GM18507 (cell line): ENCODE measurements around the gene URB1.
A peak's percentile ranks its signal among the peaks of the same experiment; 100 is the strongest.
"Not testable (repeated sequence)": the region's sequence is repeated elsewhere in the genome, so short reads cannot be mapped to it uniquely, and the experiment has no call there.

Experiments used
- DNase-seq: peaks from one replicate; pipeline ENCODE4 v3.0.0; 2011; ENCODE audit warnings: low read depth; ENCODE audit not compliant: insufficient read length; ENCODE audit errors: extremely low spot score
- FAIRE-seq: peaks from 2 replicates; lab custom pipeline; 2011; peaks lifted over from hg19 to GRCh38; lab: Jason Lieb, UNC

The URB1 gene

DNA sequence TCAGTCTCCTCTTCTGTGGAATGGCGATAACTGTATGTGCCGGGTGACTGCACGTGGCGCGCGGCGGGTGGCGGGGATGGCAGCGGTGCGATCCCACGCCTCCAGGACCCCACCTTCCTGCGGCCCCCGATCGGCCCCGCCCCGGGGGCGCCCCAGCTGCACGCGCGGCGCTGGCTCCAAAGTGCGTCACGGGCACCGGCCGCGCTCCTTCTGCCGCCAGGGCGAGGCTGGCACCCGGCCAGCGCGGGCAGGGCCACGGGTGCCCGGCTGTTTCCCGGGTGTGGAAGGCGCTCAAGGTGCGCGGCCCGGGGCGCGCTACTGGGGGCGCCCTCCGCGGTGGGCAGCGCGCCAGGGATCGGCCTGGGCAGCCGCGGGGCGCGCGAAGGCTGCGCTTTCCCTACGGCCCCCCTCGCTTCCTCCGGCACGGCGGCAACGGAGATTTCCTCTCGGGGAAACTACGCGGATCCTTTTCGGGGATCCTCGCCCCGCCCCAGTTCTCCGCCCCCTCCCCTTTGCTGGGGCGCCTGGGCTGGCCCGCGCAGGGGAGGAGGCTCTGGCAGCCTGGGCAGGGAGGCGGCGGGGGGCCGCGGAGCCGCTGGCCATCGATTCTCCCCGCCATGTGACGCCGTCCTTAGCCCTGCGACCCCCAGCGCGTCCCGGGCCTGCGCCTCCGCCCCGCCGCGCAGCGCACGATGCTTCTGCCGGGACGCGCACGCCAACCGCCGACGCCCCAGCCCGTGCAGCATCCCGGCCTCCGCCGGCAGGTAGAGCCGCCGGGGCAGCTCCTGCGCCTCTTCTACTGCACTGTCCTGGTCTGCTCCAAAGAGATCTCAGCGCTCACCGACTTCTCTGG is 19.6 kb upstream of the URB1 start, which contains the start of gene EVA1C:
EVA1C (plus strand) TSS at position 545 of the 853 bp plus-strand sequence; CDS start at position 693, 148 bp downstream.
- DNase-seq: no peak

DNA sequence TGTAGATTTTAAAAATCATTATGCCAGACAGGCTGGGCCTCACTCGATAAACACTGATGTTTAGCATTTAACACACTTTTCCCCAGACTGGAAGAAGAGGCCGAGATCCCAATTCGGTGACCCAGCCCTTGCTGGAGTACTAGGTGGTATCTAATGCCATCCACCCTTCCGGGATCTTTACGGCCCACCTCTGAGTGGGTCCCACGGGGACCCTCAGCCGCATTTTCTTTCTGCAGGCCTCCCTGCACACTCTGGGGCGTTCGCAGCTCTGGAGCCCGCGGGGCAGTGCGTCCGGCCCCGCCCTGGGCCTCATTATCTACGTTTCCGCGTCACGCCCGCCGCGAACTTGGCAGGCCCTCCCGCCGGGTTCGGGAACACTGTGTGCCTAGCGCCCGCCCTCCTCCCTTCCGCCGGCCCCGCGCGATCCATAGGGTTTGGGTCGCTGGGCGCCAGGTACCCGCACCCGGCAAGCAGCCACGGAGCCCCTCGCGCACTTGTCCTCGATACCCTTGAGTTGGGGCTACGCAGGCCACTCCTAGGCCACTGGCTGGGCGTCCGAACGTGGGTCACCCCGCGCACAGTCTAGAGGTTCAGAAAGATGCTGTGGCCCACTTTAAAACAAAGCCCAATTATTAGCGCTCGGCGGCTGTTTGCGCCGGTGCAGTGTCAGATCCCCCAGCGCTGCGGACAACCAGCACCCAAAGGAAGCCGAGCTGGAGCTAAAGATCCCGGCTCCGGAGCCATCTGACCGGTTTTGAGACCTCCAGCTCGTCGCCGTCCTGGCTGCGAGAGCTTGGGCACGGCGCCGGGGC is 18.7 kb upstream of the URB1 start:
- DNase-seq: no peak
- FAIRE-seq: no peak

More for the DNA sequence above, 19.6 kb upstream of the URB1 start, which contains the start of gene EVA1C:
- FAIRE-seq: no peak

DNA sequence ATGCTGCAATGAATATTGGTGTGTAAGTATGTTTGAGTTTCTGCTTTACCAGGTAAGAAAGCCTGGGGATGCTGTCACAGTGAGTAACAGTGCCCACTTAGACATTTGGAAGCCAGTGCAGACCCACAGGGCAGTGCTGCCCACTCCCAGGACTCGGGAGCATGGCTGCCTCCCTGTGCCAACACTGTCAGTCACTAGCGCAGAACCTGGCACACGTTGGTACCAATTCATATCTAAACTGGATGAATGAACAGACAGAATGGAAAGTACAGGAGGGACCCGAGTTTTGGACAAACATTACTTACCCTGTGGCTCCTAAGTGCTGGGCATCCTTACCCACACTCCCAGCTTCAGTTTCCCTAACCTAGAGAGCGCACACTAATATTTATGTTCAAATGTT is 18.1 kb upstream of the URB1 start:
- DNase-seq (no peak), FAIRE-seq (no peak)

DNA sequence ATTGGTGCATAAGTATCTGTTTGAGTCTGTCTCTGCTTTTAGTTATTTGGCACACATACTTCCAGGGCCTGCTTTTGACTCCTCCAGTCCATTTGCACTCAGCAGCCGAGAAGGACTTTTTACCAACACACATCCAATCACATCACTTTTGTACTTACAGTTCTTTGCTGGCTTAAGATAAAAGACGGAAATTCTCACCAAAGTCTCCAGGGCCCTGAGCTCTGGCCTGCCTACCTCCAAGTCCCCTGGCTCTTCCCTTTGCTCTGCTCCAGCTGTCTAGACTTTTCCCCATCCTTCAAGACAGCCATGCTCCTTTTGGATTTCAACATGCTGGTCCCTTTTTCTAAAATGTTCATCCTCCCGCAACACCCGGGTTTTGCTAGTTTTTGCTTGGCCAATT is 17.5 kb upstream of the URB1 start:
- FAIRE-seq: no peak
- DNase-seq: no peak

DNA sequence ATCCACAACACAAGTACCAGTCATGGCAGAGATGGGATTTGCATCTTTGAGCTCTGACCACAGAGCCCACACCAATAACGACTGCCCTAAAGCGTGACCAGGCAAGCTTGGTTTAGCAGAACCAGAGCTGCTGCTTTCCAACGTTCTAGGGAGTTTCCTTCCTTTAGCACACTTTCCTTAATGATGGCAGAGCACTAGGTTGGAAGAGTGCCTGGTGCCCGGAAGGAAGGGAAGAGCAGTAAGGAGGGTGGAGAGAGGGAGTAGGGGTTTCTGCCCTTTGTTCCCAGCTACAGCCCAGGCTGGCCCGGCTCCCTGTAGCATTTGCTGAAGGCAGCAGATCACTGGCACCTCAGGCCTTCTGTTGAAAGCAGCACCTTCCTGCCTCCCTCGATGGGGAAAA is 13.6 kb upstream of the URB1 start:
- no peak for DNase-seq
- no peak for FAIRE-seq

DNA sequence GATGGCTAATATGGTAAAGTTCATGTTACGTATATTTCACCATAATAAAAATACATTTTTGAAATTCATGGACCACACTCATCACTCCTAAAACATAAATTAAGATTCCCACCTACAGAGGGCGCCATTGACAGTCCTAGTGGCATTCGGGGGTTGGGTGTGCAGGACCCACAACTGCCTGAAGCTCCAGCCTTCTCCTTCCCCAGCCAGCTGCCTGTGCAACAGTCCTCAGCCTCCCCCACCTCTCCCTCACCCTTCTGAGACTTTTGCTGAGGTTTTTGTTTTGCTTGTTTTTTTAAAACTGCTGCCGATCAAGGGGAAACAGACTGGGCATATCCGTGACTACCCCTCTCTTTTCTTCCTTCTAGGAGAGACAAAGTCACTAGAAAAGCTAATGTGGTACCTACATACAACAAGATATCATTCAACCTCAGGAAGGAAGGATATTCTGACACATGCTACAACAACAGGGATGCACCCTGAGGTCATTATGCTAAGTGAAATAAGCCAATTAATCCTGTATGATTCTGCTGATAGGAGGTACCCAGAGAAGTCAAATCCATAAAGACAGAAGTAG is 10.5 kb upstream of the URB1 start:
- peak; percentile 18 for DNase-seq
- peak; percentile 59 for FAIRE-seq

DNA sequence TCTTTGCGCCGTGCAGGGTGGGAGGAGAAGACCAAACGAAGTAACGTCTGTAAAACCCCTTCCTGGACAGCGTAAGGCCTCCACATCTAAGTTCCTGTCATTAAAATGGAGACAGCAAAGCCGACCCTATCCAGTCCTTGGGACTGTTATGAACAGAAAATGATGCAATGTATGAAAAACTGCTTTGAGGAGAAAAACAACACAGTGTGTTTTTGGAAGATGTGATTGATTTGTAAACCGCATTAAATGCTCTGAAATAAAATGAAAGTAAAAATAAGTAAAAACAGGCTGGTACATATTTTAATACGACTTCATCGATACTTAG is 827 bp upstream of the URB1 start:
- FAIRE-seq (peak; percentile 68), DNase-seq (no peak)

DNA sequence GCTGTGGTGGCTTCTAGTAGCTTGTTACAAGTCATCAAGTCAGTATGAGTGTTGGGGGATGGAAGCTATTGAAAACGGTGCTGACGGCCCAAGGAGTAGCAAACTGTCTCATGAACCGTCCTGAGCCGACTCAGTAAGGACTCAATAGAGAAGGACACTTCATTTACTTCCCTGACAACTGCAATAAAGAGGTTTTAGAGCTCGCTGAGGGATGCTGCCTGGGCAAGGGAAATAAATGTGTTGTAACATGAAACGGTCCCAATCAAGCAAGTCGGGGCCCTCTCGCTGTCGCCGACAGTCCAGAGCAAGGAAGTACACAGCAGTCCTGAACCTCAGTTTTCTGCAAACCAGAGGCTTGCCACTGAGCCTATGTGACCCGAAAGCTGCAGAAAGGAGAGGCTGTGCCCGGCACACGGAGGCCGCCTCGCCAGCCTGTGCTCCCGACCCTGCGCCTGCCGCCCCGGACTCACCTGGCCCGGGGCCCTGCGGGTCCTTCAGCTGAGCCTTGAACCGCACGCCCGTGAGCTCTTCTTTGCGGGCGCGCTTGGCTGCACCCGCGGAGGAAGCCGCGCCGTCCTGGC is 423 bp downstream of the URB1 start:
- FAIRE-seq: no peak
- DNase-seq: no peak

DNA sequence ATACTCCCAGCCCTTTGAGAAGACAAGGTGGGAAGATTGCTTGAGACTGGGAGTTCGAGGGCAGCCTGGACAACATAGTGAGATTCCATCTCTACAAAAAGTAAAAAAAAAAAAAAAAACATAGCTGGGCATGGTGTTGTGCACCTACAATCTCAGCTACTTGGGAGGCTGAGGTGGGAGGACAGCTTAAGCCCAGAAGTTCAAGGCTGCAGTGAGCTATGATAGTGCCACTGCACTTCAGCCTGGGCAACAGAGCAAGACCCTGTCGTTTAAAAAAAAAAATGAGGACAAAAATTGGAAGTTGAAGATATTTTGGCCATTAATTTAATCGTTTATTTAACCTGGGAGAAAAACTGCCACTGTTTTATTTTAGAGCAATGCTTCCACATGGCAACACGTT is 1.1 kb downstream of the URB1 start:
- FAIRE-seq (no peak), DNase-seq (no peak)

DNA sequence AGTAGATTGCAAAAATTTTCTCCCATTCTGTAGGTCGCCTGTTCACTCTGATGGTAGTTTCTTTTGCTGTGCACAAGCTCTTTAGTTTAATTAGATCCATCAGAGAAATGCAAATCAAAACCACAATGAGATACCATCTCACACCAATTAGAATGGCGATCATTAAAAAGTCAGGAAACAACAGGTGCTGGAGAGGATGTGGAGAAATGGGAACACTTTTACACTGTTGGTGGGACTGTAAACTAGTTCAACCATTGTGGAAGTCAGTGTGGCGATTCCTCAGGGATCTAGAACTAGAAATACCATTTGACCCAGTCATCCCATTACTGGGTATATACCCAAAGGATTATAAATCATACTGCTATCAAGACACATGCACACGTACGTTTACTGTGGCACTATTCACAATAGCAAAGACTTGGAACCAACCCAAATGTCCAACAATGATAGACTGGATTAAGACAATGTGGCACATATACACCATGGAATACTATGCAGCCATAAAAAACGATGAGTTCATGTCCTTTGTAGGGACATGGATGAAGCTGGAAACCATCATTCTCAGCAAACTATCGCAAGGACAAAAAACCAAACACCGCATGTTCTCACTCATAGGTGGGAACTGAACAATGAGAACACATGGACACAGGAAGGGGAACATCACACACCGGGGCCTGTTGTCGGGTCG is 2.1 kb downstream of the URB1 start:
- not testable (repeated sequence) for DNase-seq, FAIRE-seq

DNA sequence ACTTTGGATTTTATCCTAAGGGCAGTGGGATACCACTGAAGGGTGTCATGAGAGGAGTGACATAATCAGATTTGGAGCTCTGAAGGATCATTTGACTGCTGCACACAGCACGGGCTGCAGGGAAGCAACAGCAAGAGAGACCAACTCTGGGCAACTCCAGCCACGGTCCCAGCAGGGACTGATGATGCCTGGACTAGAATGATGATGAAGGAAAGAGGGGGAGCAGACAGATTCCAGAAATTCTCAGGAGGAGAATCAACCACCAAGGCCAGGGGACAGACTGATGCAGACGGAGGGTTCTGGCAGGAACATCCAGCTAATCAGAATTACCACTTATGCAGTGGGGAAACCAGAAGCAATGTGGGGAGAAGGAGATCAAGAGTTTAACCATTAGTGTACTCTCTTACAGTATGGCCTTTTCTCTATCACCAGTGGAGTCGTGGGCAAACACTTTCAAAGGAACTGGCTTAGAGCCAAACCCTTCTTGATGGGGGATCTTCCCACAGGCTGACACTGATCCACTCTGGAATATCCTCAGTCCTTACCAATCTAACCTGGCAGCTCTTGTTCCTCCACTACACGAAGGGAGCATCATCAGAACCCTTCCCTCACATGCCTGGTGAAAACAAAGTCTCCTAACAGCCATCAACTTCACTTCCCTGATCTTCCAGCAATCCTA is 3.3 kb downstream of the URB1 start:
- DNase-seq: no peak
- no peak for FAIRE-seq

DNA sequence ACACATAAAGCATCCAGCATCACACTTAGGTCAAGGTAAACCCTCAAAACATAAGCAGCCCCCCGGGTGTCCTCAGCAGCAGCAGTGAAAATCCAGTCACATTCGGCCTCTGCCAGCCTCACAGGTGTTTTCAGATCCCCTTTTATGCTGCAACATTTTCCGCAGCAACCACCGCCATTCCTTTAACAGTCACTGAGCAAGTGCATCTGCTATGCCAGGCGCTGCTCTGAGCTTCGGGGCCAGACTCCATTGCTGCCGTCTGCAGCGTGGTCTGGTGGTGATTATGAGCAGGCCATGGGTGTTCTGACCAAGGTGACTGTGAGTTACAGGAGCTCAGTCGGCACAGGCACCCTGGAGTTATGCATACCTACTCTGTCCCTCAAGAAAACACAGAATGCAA is 4.5 kb downstream of the URB1 start:
- no peak for DNase-seq
- no peak for FAIRE-seq

DNA sequence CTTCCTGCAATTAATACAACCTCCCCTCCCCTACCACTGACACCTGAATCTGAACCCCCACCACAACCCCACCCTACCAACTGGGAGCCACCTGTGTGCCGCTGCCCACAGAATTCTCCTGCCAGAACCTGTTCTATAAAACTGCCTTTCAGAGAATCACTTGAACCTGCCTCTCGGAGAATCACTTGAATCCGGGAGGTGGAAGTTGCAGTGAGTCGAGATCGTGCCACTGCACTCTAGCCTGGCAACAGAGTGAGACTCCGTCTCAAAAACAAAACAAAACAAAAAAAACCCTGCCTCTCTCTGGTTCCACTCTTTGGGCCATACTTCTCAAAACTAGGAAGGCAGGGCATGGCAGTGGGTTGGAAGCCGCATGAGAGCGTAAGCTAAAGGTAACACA is 5.7 kb downstream of the URB1 start:
- no peak for FAIRE-seq
- DNase-seq: no peak

DNA sequence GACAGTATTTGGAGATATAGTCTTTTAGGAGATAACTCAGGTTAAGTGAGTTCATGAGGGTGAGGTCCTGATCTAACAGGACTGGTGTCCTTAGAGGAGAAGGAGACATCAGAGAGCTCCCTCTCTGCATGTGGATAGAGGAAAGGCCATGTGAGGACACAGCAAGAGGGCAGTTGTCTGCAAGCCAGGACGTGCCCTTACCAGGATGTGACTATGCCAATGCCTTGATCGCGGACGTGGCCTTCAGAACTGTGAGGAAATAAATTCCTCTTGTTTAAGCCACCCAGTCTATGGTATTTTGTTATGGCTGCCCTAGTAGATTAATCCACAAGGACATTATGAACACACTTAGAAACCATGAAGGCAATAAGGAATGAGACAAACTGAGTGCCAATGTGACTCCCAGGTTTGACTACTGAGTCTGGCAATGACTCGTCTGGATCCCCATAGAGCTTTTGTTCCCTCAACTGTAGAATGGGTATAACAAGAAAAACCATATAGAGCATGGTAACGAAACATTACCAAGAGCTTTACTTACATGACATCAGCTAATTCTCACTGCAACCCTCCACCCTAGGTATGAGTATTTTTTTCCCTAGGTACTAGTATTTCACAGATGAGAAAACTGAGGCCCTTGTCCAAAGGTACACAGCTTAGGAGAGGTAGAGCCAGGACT is 6.5 kb downstream of the URB1 start:
- FAIRE-seq (no peak), DNase-seq (no peak)

DNA sequence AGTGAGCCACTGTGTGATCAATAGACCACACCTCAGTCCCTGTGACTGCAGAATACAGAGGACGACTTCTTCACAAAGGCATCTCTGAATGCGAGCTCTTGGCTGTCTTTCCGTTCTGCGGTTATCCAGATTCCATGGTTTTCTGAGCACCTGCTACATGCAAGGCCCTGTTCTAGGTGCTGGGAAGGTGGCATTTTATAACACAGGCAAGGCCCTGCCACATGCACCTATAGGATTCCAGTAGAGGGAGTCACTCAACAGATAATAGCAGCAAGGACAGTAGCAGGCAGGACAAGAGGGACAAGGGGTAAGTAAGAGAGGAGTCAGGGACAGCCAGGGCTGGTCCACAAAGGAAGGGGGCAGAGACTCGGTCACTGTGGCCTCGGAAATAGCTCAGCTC is 9.0 kb downstream of the URB1 start:
- DNase-seq: no peak
- FAIRE-seq: no peak

DNA sequence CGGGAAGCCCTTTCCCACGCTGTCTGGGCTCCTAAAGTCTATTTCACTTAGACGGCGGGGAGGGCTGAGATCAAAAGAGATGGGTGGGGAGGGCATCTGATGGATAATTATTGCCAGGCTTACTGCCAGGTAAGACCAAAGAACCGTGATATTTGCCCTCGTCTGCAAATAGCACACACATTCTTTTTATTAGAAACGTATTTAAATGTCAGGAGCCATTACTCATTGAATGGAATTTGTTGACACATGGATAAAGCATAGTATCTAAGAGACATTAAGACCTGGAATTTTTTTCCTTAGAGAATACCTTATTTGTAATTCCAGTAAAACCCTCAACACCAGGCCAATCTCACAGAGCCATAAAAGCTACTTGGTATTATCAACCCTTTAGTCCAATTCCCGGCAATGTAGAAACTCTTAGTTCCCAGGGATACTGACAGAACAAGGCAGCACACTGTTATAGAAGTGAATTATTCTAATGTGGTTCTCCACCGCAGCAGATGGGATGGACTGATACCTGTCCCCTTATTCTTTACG is 10.6 kb downstream of the URB1 start:
- no peak for FAIRE-seq

DNA sequence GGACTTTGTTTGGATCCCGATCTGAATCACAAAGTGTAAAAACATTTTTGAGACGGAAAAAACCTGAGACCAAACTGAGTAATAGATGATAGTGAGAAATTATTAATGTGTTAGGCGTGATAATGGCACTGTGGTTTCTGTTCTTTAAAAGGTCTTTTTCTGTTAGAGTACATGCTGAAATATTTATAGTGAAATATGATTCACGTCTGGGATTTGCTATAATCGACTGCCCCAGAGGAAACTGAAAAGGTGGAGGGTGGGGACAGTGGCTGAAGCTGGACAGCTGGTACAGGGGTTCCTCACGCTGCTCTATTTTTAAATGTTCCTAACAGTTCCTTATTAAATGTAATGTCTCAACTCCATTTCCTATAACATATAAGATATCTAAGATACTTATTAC is 11.2 kb downstream of the URB1 start:
- no peak for FAIRE-seq
- no peak for DNase-seq

More for the DNA sequence above, 10.6 kb downstream of the URB1 start:
- DNase-seq: no peak

DNA sequence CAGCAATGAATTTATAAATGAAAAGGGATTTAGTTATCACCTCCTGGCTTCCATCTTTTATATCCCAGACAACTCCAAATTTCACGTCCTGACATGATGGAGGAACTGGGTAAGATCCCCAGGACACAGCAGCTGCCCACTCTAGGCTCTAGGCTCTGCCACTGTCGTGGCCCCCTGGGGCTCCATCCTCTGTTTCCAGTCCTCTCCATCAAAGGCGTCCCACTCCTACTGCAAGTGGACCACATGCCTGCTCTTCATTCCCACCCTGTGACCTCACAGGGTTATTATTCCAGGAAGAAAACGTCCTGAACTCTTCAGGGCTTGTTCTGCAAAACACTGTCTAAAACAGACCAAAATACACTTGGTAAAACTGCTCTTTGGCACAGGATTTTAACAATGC is 11.9 kb downstream of the URB1 start:
- FAIRE-seq (no peak), DNase-seq (no peak)
